Measurements from ENCODE around the gene SLC5A11.
"Not testable (repeated sequence)": the region's sequence is repeated elsewhere in the genome, so short reads cannot be mapped to it uniquely, and the experiment has no call there.

Gene SLC5A11

GRCh38 chr16:24852281-24852721 lies 6.5 kb downstream of the SLC5A11 start:
- no peak overlapping the region for H3K4me3 ChIP-seq (ENCODE audit: control insufficient read depth, low read depth, low read length)
- DNase-seq (ENCODE audit: low read depth) = no peak
- no peak for TF ChIP-seq CTCF (IDR thresholded peaks at IDR 0.05; ENCODE audit: control insufficient read depth, insufficient read depth, low read depth, low read length, missing control alignments)

GRCh38 chr16:24853169-24853824 lies 7.5 kb downstream of the SLC5A11 start:
- no peak for TF ChIP-seq CTCF (IDR thresholded peaks at IDR 0.05; ENCODE audit: control insufficient read depth, insufficient read depth, low read depth, low read length, missing control alignments)
- H3K4me3 ChIP-seq (ENCODE audit: control insufficient read depth, low read depth, low read length) = no peak overlapping the region
- DNase-seq (ENCODE audit: low read depth) = no peak

GRCh38 chr16:24853830-24854229 lies 8.1 kb downstream of the SLC5A11 start:
- no peak overlapping the region for H3K4me3 ChIP-seq (ENCODE audit: control insufficient read depth, low read depth, low read length)
- DNase-seq (ENCODE audit: low read depth) = no peak
- no peak for TF ChIP-seq CTCF (IDR thresholded peaks at IDR 0.05; ENCODE audit: control insufficient read depth, insufficient read depth, low read depth, low read length, missing control alignments)

GRCh38 chr16:24854607-24855171 lies 8.9 kb downstream of the SLC5A11 start:
- DNase-seq (ENCODE audit: low read depth) = no peak
- H3K4me3 ChIP-seq (ENCODE audit: control insufficient read depth, low read depth, low read length) = no peak overlapping the region
- no peak for TF ChIP-seq CTCF (IDR thresholded peaks at IDR 0.05; ENCODE audit: control insufficient read depth, insufficient read depth, low read depth, low read length, missing control alignments)

- no peak overlapping the region for H3K4me3 ChIP-seq (ENCODE audit: control insufficient read depth, low read depth, low read length)
- no peak for TF ChIP-seq CTCF (IDR thresholded peaks at IDR 0.05; ENCODE audit: control insufficient read depth, insufficient read depth, low read depth, low read length, missing control alignments)
- DNase-seq (ENCODE audit: low read depth) = no peak
These were observed 9.9 kb downstream of the SLC5A11 start for GRCh38 chr16:24855678-24856077.

- not testable (repeated sequence) for H3K4me3 ChIP-seq (ENCODE audit: control insufficient read depth, low read depth, low read length); DNase-seq (ENCODE audit: low read depth)
These were observed 11.1 kb downstream of the SLC5A11 start for GRCh38 chr16:24856871-24857270.

- no peak for DNase-seq (ENCODE audit: low read depth)
- TF ChIP-seq CTCF (IDR thresholded peaks at IDR 0.05; ENCODE audit: control insufficient read depth, insufficient read depth, low read depth, low read length, missing control alignments) = no peak
- no peak overlapping the region for H3K4me3 ChIP-seq (ENCODE audit: control insufficient read depth, low read depth, low read length)
These were observed 12.7 kb downstream of the SLC5A11 start for GRCh38 chr16:24858219-24859041.
